IMR-90 (cell line): ENCODE results near the gene CIART. TPM values are rescaled to one million over a fixed set of nuclear protein-coding genes. Genes with fewer than 3 reads are reported as not detected.
A peak's percentile ranks its signal among the peaks of the same experiment; 100 is the strongest.

Experiments
- ATAC-seq: fragments of 200-7000 bp; cut with Tn5 transposase; 2 replicates; pipeline ENCODE4 v1.9.1; 2020; ENCODE audit warnings: low read depth, mild to moderate bottlenecking, moderate library complexity
- BruUV-seq: library from RNA; stranded (reverse); fragments of 400-500 nt; replicated peaks from 2 replicates; lab custom pipeline; 2021; lab: Mats Ljungman, UMichigan
- CTCF ChIA-PET: fragments of 300-600 bp; formaldehyde crosslinking; extraction: SDS; loops from one replicate; lab custom pipeline; 2021; ENCODE audit warnings: antibody characterized with exemption; lab: Yijun Ruan, JAX
- POLR2A ChIA-PET: fragments of 300-600 bp; sonication (Branson Sonifier 250); formaldehyde crosslinking; loops from one replicate; lab custom pipeline; 2022; ENCODE audit warnings: antibody characterized with exemption; ENCODE audit not compliant: unreplicated experiment; lab: Charles Lee
- DNase-seq: peaks from one replicate; pipeline ENCODE4 v3.0.0; 2013
- H2AFZ ChIP-seq: replicated peaks from 2 replicates; pipeline ENCODE3; 2013; ENCODE audit warnings: low read length, mild to moderate bottlenecking; ENCODE audit not compliant: poor library complexity
- H2AK5ac ChIP-seq: 2 replicates; pipeline ENCODE4 v1.6.1; 2013; ENCODE audit warnings: low read depth, low read length, inconsistent platforms
- H2AK9ac ChIP-seq: replicated peaks from 2 replicates; pipeline ENCODE3; 2013; ENCODE audit warnings: mild to moderate bottlenecking, low read depth, low read length, moderate library complexity; ENCODE audit not compliant: poor library complexity
- H2BK120ac ChIP-seq: 2 replicates; pipeline ENCODE4 v1.6.1; 2013; ENCODE audit warnings: low read depth, low read length, inconsistent platforms
- H2BK15ac ChIP-seq: 3 replicates; pipeline ENCODE4 v1.6.1; 2013; ENCODE audit warnings: low read depth, low read length, inconsistent platforms
- H2BK20ac ChIP-seq: 2 replicates; pipeline ENCODE4 v1.6.1; 2013; ENCODE audit warnings: low read depth, mild to moderate bottlenecking, inconsistent platforms, low read length, moderate library complexity
- H2BK5ac ChIP-seq: 2 replicates; pipeline ENCODE4 v1.6.1; 2013; ENCODE audit warnings: mild to moderate bottlenecking, low read depth, low read length, inconsistent platforms; ENCODE audit not compliant: poor library complexity, severe bottlenecking
- H3K14ac ChIP-seq: replicated peaks from 2 replicates; pipeline ENCODE4 v1.6.1; 2013; ENCODE audit warnings: low read depth, low read length, inconsistent platforms
- H3K18ac ChIP-seq: 2 replicates; pipeline ENCODE4 v1.6.1; 2013; ENCODE audit warnings: low read depth, low read length, control low read depth
- H3K23ac ChIP-seq: 2 replicates; pipeline ENCODE4 v1.6.1; 2013; ENCODE audit warnings: low read depth, low read length, inconsistent platforms
- H3K27ac ChIP-seq: 2 replicates; pipeline ENCODE4 v1.5.1; 2013; ENCODE audit warnings: mild to moderate bottlenecking, control low read depth, low read length; ENCODE audit not compliant: insufficient read depth
- H3K27me3 ChIP-seq: 2 replicates; pipeline ENCODE4 v1.6.1; 2013; ENCODE audit warnings: low read length; ENCODE audit not compliant: control insufficient read depth, insufficient read depth
- H3K36me3 ChIP-seq: 2 replicates; pipeline ENCODE4 v1.6.1; 2013; ENCODE audit warnings: low read length, mixed read lengths; ENCODE audit not compliant: control insufficient read depth, insufficient read depth
- H3K4ac ChIP-seq: 2 replicates; pipeline ENCODE4 v1.6.1; 2013; ENCODE audit warnings: low read depth, low read length, inconsistent platforms
- H3K4me1 ChIP-seq: 2 replicates; pipeline ENCODE4 v1.6.1; 2013; ENCODE audit warnings: low read length, mixed read lengths; ENCODE audit not compliant: control insufficient read depth, insufficient read depth
- H3K4me2 ChIP-seq: 2 replicates; pipeline ENCODE4 v1.6.1; 2013; ENCODE audit warnings: low read depth, mild to moderate bottlenecking, control low read depth, low read length, moderate library complexity
- H3K4me3 ChIP-seq: 2 replicates; pipeline ENCODE4 v1.5.1; 2013; ENCODE audit warnings: low read depth, mild to moderate bottlenecking, control low read depth, low read length, moderate library complexity; ENCODE audit not compliant: insufficient read depth
- H3K56ac ChIP-seq: 2 replicates; pipeline ENCODE4 v1.6.1; 2013; ENCODE audit warnings: low read length, inconsistent platforms; ENCODE audit not compliant: insufficient read depth; ENCODE audit errors: extremely low read depth
- H3K79me1 ChIP-seq, 2 experiments: 2 replicates each; pipeline ENCODE4 v1.6.1; 2013; ENCODE audit warnings: low read length in 2 of 2, inconsistent platforms in 1 of 2, low read depth in 1 of 2
- H3K9ac ChIP-seq: 2 replicates; pipeline ENCODE4 v1.6.1; 2013; ENCODE audit warnings: low read depth, low read length, control low read depth
- H3K9me1 ChIP-seq: 2 replicates; pipeline ENCODE4 v1.6.1; 2013; ENCODE audit warnings: low read length, inconsistent platforms; ENCODE audit not compliant: insufficient read depth
- H3K9me3 ChIP-seq: 2 replicates; pipeline ENCODE4 v1.6.1; 2013; ENCODE audit warnings: low read length; ENCODE audit not compliant: control insufficient read depth, insufficient read depth
- H4K20me1 ChIP-seq: 2 replicates; pipeline ENCODE4 v1.6.1; 2013; ENCODE audit warnings: low read length, inconsistent platforms; ENCODE audit not compliant: insufficient read depth
- H4K5ac ChIP-seq: 2 replicates; pipeline ENCODE4 v1.6.1; 2013; ENCODE audit warnings: mild to moderate bottlenecking, low read depth, low read length, control low read depth
- H4K8ac ChIP-seq, 2 experiments: 2 replicates each; pipeline ENCODE4 v1.6.1; 2013; ENCODE audit warnings: low read depth in 2 of 2, low read length in 2 of 2, control low read depth in 1 of 2, inconsistent platforms in 1 of 2
- H4K91ac ChIP-seq: 2 replicates; pipeline ENCODE4 v1.6.1; 2013; ENCODE audit warnings: low read depth, low read length, inconsistent platforms; ENCODE audit not compliant: insufficient read depth
- CEBPB ChIP-seq: IDR thresholded peaks from 2 replicates; pipeline ENCODE4 v1.6.1; 2012; ENCODE audit warnings: low read depth, low read length, improper control_type of control experiment
- WGBS, 2 experiments: methylation state at CpG; one replicate each; pipeline versions ENCODE4 v1.1.5 to v1.1.7; 2013; ENCODE audit warnings: missing lambda C conversion rate in 2 of 2; ENCODE audit not compliant: insufficient read length in 1 of 2; ENCODE audit errors: extremely low coverage in 2 of 2; 5-methylcytosine and 5-hydroxymethylcytosine counted together
- dilution Hi-C: fragments of 300-500 bp; cut with HindIII; formaldehyde crosslinking; loops from one replicate; pipeline ENCODE4 v1.14.3; 2018; ENCODE audit warnings: low sequenced_read_pairs; ENCODE audit not compliant: unreplicated experiment
- in situ Hi-C: fragments of 300-500 bp; cut with MboI; formaldehyde crosslinking; loops from 3 replicates; pipeline ENCODE4 v1.14.3; 2019; ENCODE audit warnings: low sequenced_read_pairs, inconsistent platforms, mixed read lengths
- intact Hi-C: fragments of 100-400 bp; cut with micrococcal nuclease; formaldehyde crosslinking; loops from 2 replicates; pipeline ENCODE4 v1.10.0; 2022
- polyA plus RNA-seq, 3 experiments: library from polyadenylated mRNA; depleted of rRNA; stranded (reverse); fragments of >200 nt; gene quantifications; 2 replicates each; pipeline ENCODE4 v1.2.3, GENCODE V29; 2012; ENCODE audit warnings: low replicate concordance in 1 of 3
- total RNA-seq: library from RNA; depleted of rRNA; stranded (reverse); fragments of >200 nt; gene quantifications from 2 replicates; pipeline ENCODE4 v1.2.3, GENCODE V29; 2012

Gene CIART
- total and polyA plus RNA-seq, 2 of the 4 experiments (the other 2 are of a cell fraction) = 16.5 to 18.1 TPM

GRCh38 chr1:150259758-150260669, 22.3 kb upstream of the CIART start:
- WGBS, 2 experiments = no CpG with 5 or more reads among the region's 11 CpGs
- in situ Hi-C loops (loop anchor here (10.0 kb wide), 1 partner anchor 295 kb away; no protein-coding TSS in a partner anchor), intact Hi-C loops (loop anchor here (5.0 kb wide), 1 partner anchor 302 kb away; no protein-coding TSS in a partner anchor), dilution Hi-C loops (no loop called here)
- Histone ChIP-seq H3K23ac (0 out of 2 replicates have a peak overlapping the region, but pooled peaks have one; percentile 26), H2AK5ac (no peak overlapping the region), H3K18ac (no peak overlapping the region), H4K20me1 (no peaks in the 10 kb centered on the region), H3K9ac (no peak overlapping the region), H2AFZ (peak overlapping the region; percentile 87), H2BK120ac (no peak overlapping the region), H3K27me3 (no peaks in the 10 kb centered on the region), H3K4me1 (peaks cover 24% of the 10 kb centered on the region), H3K79me1 (no peaks in the 10 kb centered on the region), H4K91ac (no peak overlapping the region), H2BK15ac (no peak overlapping the region), H4K5ac (no peak overlapping the region; the same call in 1 of the 2 replicates), H3K36me3 (peaks cover 4% of the 10 kb centered on the region), H3K14ac (no peak overlapping the region), H3K9me1 (peaks cover 3% of the 10 kb centered on the region; the same call in 1 of the 2 replicates), H3K4me2 (peak overlapping the region; percentile 44; the same call in 1 of the 2 replicates), H2AK9ac (no peak overlapping the region), H3K56ac (no peak overlapping the region), H3K9me3 (no peaks in the 10 kb centered on the region), H3K4ac (no peak overlapping the region; the same call in 1 of the 2 replicates), H4K8ac (peak overlapping the region in 1 of 2 experiments; percentile 14; a peak in 1 of 4 replicates), H2BK20ac (no peak overlapping the region), H2BK5ac (no peak overlapping the region), H3K4me3 (no peak overlapping the region), H3K27ac (no peak overlapping the region)
- ChIA-PET CTCF (no interaction called here), POLR2A (no interaction called here)
- DNase-seq (no peak), ATAC-seq (peak; percentile 64)
- no TSS peak for BruUV-seq
- TF ChIP-seq CEBPB = no peak
